ENCODE measurements around the gene GPR151. TPM values are rescaled to one million over a fixed set of nuclear protein-coding genes. Genes with fewer than 3 reads are reported as not detected.
A peak's percentile ranks its signal among the peaks of the same experiment; 100 is the strongest.

Gene GPR151
- total RNA-seq, 1 donor from 2014 or later, result not detected

DNA sequence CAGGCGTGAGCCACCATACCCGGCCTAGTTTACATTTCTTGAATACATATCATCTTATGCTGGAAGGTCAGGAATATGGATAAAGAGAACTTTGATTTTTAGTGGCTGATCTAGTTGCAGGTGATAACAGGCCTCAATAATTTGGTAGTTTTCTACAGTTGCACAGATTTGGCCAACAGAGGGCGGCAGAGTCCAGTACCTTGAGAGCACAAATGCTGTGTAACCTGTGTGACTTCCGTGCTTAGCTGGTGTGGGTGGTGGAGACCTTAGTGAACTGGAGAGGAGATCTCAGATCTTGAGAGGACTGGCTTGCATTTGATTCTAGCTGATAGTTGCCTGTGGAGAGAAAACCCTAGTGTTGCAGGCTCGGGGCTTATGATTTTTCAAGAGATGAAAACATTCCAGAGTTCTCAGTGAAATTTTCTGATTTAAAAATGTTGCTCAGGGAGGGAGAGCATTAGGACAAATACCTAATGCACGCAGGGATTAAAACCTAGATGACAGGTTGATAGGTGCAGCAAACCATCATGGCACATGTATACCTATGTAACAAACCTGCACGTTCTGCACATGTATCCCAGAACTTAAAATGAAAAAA is 17.4 kb upstream of the GPR151 start:
- H3K9me3 ChIP-seq (ENCODE audit: insufficient read depth, low read depth, low read length), result no peaks in the 10 kb centered on the region
- peak; percentile 87 for TF ChIP-seq CTCF (IDR thresholded peaks at IDR 0.05; ENCODE audit: insufficient read depth, low read depth, low read length)
- no peak for TF ChIP-seq EZH2 (IDR thresholded peaks at IDR 0.05; ENCODE audit: insufficient read depth, low read length)
- no peak overlapping the region for H3K4me3 Mint-ChIP-seq (ENCODE audit: unreplicated experiment)

DNA sequence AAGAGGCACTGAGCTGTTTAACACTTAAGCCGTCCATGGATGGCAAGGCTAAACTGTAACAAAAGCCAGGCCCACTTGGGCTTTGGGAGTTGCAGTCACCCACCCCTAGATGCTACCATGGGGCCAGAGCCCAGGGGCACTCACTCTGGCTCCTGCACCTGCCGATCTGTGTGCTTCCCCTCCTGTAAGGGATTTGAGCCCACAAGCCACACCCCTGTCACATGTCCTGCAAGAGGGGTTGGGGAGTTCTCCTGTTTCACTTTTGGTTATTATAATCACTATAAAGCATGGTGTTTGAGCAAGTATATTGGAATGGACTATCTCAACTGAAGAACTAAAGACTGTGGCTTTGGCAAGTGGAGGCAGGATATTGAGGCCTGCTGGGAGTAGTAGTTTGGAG is 14.0 kb upstream of the GPR151 start:
- Histone ChIP-seq H3K4me1 (ENCODE audit: insufficient read depth, low read length) (no peaks in the 10 kb centered on the region), H3K9ac (ENCODE audit: low read length) (no peak overlapping the region), H3K4me3 (ENCODE audit: insufficient read depth, low read depth, low read length) (no peak overlapping the region), H4K20me1 (ENCODE audit: insufficient read depth, low read length) (no peaks in the 10 kb centered on the region), H3K36me3 (ENCODE audit: insufficient read depth, low read length) (no peaks in the 10 kb centered on the region), H3K27ac (ENCODE audit: low read depth, low read length) (no peak overlapping the region), H3K9me3 (ENCODE audit: insufficient read depth, low read depth, low read length) (no peaks in the 10 kb centered on the region), H3K79me2 (ENCODE audit: insufficient read depth, low read length) (no peaks in the 10 kb centered on the region), H3K4me2 (ENCODE audit: low read length) (no peak overlapping the region), H3K27me3 (ENCODE audit: insufficient read depth, low read length) (no peaks in the 10 kb centered on the region), H2AFZ (ENCODE audit: low read depth, low read length) (no peak overlapping the region)
- no peaks in the 10 kb centered on the region for H3K9me3 Mint-ChIP-seq (ENCODE audit: unreplicated experiment)
- TF ChIP-seq EZH2 (IDR thresholded peaks at IDR 0.05; ENCODE audit: insufficient read depth, low read length) (no peak), CTCF (IDR thresholded peaks at IDR 0.05; ENCODE audit: insufficient read depth, low read depth, low read length) (no peak)
- no peaks in the 10 kb centered on the region for H3K27me3 Mint-ChIP-seq (ENCODE audit: low read depth, unreplicated experiment)
- no peaks in the 10 kb centered on the region for H3K36me3 Mint-ChIP-seq (ENCODE audit: low read depth, unreplicated experiment)
- peaks cover 8% of the 10 kb centered on the region for H3K4me1 Mint-ChIP-seq (ENCODE audit: low read depth, unreplicated experiment)
- no peak for DNase-seq (ENCODE audit: low read depth)
- FAIRE-seq, result no peak
- H3K4me3 Mint-ChIP-seq (ENCODE audit: unreplicated experiment), result no peak overlapping the region
- no peak overlapping the region for H3K27ac Mint-ChIP-seq (ENCODE audit: unreplicated experiment)

More for the DNA sequence above, 17.4 kb upstream of the GPR151 start:
- Mint-ChIP-seq H3K36me3 (ENCODE audit: low read depth, unreplicated experiment) (no peaks in the 10 kb centered on the region), H3K4me1 (ENCODE audit: low read depth, unreplicated experiment) (peaks cover 8% of the 10 kb centered on the region), H3K27me3 (ENCODE audit: low read depth, unreplicated experiment) (peaks cover 3% of the 10 kb centered on the region), H3K9me3 (ENCODE audit: unreplicated experiment) (no peaks in the 10 kb centered on the region), H3K27ac (ENCODE audit: unreplicated experiment) (no peak overlapping the region)
- Histone ChIP-seq H3K36me3 (ENCODE audit: insufficient read depth, low read length) (no peaks in the 10 kb centered on the region), H2AFZ (ENCODE audit: low read depth, low read length) (peak overlapping the region; percentile 47), H3K4me2 (ENCODE audit: low read length) (no peak overlapping the region), H3K4me1 (ENCODE audit: insufficient read depth, low read length) (no peaks in the 10 kb centered on the region), H4K20me1 (ENCODE audit: insufficient read depth, low read length) (no peaks in the 10 kb centered on the region), H3K4me3 (ENCODE audit: insufficient read depth, low read depth, low read length) (no peak overlapping the region), H3K79me2 (ENCODE audit: insufficient read depth, low read length) (no peaks in the 10 kb centered on the region), H3K27me3 (ENCODE audit: insufficient read depth, low read length) (no peaks in the 10 kb centered on the region), H3K27ac (ENCODE audit: low read depth, low read length) (no peak overlapping the region), H3K9ac (ENCODE audit: low read length) (no peak overlapping the region)
- DNase-seq (ENCODE audit: low read depth), result peak; percentile 41
- FAIRE-seq, result peak; percentile 17

DNA sequence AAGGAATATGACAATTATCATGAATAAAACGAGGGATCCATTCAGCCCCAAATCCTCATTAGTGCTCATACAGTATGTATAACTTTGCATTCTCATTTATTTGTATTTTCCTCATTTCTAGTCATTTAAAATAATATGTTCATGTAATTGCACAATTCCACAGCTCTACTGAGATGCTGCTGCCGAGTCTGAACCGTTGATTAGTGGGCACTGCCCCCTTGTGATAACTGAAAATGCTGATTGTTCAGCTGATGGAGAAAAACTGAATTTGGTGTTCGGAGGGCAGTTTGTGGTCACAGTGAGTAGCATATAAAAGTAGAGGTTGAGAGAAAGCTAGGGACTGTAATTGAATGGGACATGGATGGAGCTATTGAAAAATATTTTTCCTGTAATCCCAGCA is 12.2 kb upstream of the GPR151 start:
- Mint-ChIP-seq H3K4me1 (ENCODE audit: low read depth, unreplicated experiment) (peaks cover under 1% of the 10 kb centered on the region), H3K36me3 (ENCODE audit: low read depth, unreplicated experiment) (no peaks in the 10 kb centered on the region), H3K27me3 (ENCODE audit: low read depth, unreplicated experiment) (no peaks in the 10 kb centered on the region), H3K27ac (ENCODE audit: unreplicated experiment) (no peak overlapping the region), H3K9me3 (ENCODE audit: unreplicated experiment) (no peaks in the 10 kb centered on the region), H3K4me3 (ENCODE audit: unreplicated experiment) (no peak overlapping the region)
- H3K9ac ChIP-seq (ENCODE audit: low read length), result no peak overlapping the region
- H3K4me1 ChIP-seq (ENCODE audit: insufficient read depth, low read length), result no peaks in the 10 kb centered on the region
- H3K4me2 ChIP-seq (ENCODE audit: low read length), result no peak overlapping the region
- no peaks in the 10 kb centered on the region for H4K20me1 ChIP-seq (ENCODE audit: insufficient read depth, low read length)
- no peaks in the 10 kb centered on the region for H3K36me3 ChIP-seq (ENCODE audit: insufficient read depth, low read length)
- FAIRE-seq (no peak), DNase-seq (ENCODE audit: low read depth) (no peak)
- H2AFZ ChIP-seq (ENCODE audit: low read depth, low read length), result no peak overlapping the region
- H3K27me3 ChIP-seq (ENCODE audit: insufficient read depth, low read length), result no peaks in the 10 kb centered on the region
- H3K9me3 ChIP-seq (ENCODE audit: insufficient read depth, low read depth, low read length), result no peaks in the 10 kb centered on the region
- H3K27ac ChIP-seq (ENCODE audit: low read depth, low read length), result no peak overlapping the region
- TF ChIP-seq EZH2 (IDR thresholded peaks at IDR 0.05; ENCODE audit: insufficient read depth, low read length), result no peak
- no peak for TF ChIP-seq CTCF (IDR thresholded peaks at IDR 0.05; ENCODE audit: insufficient read depth, low read depth, low read length)
- no peaks in the 10 kb centered on the region for H3K79me2 ChIP-seq (ENCODE audit: insufficient read depth, low read length)
- H3K4me3 ChIP-seq (ENCODE audit: insufficient read depth, low read depth, low read length), result no peak overlapping the region

All from astrocyte (in vitro differentiated cells and primary cell).